Activated CD4-positive, alpha-beta T cell treated with anti-CD3 and anti-CD28 coated beads for 48 hours (primary cell): ENCODE data around the gene POTEB3.
"Not testable (repeated sequence)": the region's sequence is repeated elsewhere in the genome, so short reads cannot be mapped to it uniquely, and the experiment has no call there.

Experiments used
- DNase-seq: peaks from one replicate; pipeline ENCODE4 v3.0.0-alpha.2; 2020

POTEB3 gene

GRCh38 chr15:21440399-21440798, at the start of gene POTEB3:
TSS of gene POTEB3 (minus strand) at chr15:21440499. CDS start at chr15:21440011, 488 bp downstream.
- not testable (repeated sequence) for DNase-seq

DNA sequence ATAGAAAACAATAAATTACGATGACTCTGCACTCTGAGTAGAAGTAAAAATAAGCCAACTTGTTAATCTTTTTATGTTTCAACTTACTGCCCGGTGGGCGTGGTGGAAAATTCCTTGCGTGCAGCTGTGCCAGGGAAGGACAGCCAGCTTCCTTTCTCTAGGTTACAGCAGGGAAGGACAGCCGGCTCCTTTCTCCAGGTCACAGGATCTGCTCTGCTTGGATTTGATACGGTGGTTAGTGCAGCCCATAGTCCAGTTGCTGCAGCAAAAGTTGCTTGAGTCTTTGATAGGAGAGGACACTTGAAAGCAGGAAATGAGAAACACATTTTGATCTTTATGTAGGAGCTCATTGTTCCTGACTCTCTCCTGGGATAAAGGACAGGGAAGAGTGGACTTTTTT, 13.4 kb upstream of the POTEB3 start:
- DNase-seq: not testable (repeated sequence)

GRCh38 chr15:21451920-21452563, 11.7 kb upstream of the POTEB3 start:
- not testable (repeated sequence) for DNase-seq

- DNase-seq: not testable (repeated sequence)
These were observed 11.2 kb upstream of the POTEB3 start for GRCh38 chr15:21451487-21451886.

DNA sequence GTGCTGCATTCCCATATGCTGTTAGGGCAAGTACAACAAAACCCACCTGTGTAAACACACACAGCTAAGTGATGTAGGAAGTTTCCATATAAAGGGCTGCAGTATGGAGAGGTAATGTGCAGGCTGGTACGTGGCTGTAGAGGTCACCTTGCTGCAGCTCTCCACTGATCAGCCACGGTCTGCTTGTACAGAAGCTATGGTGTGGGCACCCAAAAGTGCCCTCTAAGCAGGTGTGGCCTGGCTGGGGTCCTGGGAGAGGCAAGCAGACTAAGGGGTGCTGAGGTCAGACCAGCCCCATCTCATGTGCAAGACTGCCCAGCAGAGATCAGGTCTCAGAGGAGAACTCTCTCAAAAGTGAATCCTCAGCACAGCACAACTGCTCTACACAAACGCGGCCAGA, 32.9 kb downstream of the POTEB3 start:
- DNase-seq: not testable (repeated sequence)

GRCh38 chr15:21401531-21401930, 38.8 kb downstream of the POTEB3 start:
- DNase-seq: not testable (repeated sequence)

- not testable (repeated sequence) for DNase-seq
These were observed 41.2 kb downstream of the POTEB3 start for GRCh38 chr15:21399111-21399510.

DNA sequence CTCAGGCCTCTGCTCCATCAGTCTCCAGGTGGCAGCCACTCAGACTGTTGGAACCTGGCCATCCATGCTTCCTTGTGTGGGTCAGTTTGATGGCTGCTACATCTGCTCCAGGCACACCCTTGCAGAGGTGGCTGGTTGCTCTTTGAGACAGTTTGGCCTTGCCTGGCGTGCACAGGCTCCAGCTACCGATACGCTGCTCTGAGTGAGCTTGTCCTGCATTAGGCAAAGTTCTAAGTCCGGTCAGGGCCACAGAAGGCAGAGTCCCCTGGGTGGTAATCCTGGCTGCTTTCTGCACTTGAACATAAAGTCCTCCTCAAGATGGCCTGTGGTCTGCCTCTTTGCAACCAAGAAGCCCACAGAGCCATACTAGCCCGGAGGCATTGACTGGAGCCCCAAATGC, 41.8 kb downstream of the POTEB3 start:
- DNase-seq: not testable (repeated sequence)

DNA sequence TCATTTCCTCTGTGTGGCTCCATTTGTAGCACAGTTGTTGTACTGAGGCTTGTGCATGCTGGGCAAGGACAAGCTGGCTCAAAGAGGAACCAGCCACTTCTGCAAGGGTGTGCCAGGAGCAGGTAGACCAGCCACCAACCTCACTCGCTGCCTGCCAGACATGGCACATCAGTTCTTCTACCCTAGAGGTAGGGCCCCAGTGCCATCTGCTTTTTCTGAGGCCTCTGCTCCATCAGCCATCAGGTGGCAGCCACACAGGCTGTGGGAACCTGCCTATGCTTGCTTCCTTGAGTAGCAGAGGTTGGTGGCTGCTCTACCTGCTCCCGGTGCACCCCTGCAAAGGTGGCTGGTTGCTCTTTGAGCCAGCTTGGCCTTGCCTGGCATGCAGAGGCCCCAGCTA, 42.6 kb downstream of the POTEB3 start:
- not testable (repeated sequence) for DNase-seq

DNA sequence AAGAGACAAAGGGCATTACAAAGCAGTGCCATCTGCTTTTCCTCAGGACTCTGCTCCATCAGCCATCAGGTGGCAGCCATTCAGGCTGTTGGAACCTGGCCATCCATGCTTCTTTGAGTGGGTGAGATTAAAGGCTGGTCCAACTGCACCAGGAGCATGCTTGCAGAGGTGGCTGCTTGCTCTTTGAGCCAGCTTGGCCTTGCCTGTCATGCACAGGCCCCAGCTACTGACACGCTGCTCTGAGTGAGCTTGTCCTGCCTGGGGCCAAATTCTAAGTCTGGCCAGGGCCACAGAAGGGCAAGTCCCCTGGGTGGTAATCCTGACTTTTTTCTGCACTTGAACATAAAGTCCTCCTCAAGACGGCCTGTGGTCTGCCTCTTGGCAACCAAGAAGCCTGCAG, 43.1 kb downstream of the POTEB3 start:
- DNase-seq: not testable (repeated sequence)

GRCh38 chr15:21385961-21386360, 54.3 kb downstream of the POTEB3 start:
- not testable (repeated sequence) for DNase-seq

GRCh38 chr15:21383866-21384485, 56.3 kb downstream of the POTEB3 start:
- DNase-seq: not testable (repeated sequence)

DNA sequence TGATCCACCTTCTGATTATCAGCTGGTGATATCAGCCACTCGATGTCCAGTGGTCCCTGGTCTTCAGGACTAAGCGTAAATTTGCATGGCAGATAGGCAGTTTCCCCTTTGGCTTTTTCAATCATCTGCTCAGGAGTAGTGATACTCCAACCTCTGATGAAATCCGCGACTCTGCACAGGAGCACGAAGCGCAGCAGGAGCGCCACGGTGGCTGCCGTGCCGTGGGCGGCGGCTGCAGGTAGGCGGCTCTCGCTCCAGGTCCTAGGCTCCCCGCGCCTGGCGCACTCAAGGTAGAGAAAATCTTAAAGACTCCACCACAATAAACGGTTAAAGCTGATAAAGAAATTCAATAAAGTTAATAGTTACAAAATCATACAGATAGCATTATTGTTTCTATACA, 66.6 kb downstream of the POTEB3 start:
- not testable (repeated sequence) for DNase-seq

- not testable (repeated sequence) for DNase-seq
These were observed 71.1 kb downstream of the POTEB3 start for GRCh38 chr15:21369177-21369576.

DNA sequence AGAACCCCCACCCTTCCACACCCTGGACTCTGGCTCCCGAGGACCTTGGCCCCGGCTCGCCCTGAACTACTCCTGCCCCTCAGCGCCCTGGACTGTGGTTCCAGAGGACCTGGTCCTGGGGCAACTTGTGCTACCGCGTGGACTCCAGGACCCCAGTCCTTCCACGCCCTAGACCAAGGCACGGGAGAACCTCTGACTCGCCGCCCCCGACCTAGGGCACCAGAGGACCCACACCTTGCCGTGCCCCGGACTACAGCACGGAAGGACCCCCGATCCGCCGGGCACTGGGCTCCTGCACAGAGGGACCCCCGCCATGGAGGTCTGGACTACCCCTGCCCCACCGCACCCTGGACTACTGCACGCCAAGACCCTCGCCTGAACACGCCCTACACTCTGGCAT, 71.7 kb downstream of the POTEB3 start:
- not testable (repeated sequence) for DNase-seq
